Measurements from ENCODE around the gene FN1.

DNA sequence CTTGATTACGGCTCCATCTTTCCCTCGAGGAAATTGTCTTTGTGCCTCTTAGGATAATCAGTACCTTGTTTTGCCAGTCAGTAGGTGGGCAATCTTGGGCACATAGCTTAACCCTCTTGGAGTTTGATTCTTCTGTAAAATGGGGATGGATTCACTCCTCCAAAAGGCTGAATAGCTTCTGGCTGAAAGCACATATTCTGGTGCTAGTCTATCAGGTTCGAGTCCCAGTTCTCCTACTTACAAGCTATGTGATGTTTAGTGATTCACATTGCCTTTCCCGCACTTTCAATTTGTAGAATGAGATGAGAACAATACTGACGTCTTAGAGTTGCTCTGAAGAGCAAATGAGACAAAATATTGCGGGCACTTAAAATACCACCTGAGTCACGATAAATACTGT, 80.1 kb downstream of the FN1 start:
- TF ChIP-seq, protein P1, sequence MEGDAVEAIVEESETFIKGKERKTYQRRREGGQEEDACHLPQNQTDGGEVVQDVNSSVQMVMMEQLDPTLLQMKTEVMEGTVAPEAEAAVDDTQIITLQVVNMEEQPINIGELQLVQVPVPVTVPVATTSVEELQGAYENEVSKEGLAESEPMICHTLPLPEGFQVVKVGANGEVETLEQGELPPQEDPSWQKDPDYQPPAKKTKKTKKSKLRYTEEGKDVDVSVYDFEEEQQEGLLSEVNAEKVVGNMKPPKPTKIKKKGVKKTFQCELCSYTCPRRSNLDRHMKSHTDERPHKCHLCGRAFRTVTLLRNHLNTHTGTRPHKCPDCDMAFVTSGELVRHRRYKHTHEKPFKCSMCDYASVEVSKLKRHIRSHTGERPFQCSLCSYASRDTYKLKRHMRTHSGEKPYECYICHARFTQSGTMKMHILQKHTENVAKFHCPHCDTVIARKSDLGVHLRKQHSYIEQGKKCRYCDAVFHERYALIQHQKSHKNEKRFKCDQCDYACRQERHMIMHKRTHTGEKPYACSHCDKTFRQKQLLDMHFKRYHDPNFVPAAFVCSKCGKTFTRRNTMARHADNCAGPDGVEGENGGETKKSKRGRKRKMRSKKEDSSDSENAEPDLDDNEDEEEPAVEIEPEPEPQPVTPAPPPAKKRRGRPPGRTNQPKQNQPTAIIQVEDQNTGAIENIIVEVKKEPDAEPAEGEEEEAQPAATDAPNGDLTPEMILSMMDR (optimal IDR thresholded peaks at IDR 0.05 in 1 of 3, IDR thresholded peaks at IDR 0.05 in 1 of 3, conservative IDR thresholded peaks at IDR 0.05 in 1 of 3; ENCODE audit: extremely low read depth in 1 of 3, insufficient read depth in 2 of 3, low read length in 3 of 3): no peak
- no peak for TF ChIP-seq EZH2 (IDR thresholded peaks at IDR 0.05; ENCODE audit: low read length)
